GM19463 (cell line): ENCODE data around the gene IKZF3.
A peak's percentile ranks its signal among the peaks of the same experiment; 100 is the strongest.
"Not testable (repeated sequence)": the region's sequence is repeated elsewhere in the genome, so short reads cannot be mapped to it uniquely, and the experiment has no call there.

Experiments used
- ATAC-seq: cut with Tn5 transposase; IDR thresholded peaks from one replicate; pipeline ENCODE4 v1.9.1; 2021; ENCODE audit warnings: mild to moderate bottlenecking, moderate library complexity; ENCODE audit not compliant: unreplicated experiment

Gene IKZF3

DNA sequence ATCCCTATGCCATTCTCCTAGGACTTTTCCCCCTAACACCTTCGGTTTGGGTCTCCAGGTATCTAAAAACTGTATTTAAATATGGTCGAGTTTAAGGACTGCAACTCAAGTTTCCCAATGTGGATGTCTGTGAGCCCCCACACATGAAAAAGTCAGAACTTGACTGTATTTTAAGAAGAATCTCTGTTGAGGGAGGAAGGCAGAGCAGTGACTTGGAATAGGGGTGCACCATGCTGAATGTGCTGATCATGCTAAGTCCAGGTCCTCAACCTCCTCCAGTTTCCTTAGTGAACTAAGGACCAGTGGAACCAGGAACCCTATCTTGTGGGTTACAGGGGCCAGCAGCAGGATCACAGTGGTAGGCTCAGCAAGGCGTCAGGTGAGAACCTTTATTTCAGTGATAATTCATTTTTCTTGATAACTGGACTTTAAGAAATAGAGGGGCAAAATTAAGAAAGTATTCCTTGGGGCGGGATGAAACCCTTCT is 106.9 kb downstream of the IKZF3 start:
- no peak for ATAC-seq

GRCh38 chr17:39756380-39757079 is 107.6 kb downstream of the IKZF3 start:
- ATAC-seq, result no peak

DNA sequence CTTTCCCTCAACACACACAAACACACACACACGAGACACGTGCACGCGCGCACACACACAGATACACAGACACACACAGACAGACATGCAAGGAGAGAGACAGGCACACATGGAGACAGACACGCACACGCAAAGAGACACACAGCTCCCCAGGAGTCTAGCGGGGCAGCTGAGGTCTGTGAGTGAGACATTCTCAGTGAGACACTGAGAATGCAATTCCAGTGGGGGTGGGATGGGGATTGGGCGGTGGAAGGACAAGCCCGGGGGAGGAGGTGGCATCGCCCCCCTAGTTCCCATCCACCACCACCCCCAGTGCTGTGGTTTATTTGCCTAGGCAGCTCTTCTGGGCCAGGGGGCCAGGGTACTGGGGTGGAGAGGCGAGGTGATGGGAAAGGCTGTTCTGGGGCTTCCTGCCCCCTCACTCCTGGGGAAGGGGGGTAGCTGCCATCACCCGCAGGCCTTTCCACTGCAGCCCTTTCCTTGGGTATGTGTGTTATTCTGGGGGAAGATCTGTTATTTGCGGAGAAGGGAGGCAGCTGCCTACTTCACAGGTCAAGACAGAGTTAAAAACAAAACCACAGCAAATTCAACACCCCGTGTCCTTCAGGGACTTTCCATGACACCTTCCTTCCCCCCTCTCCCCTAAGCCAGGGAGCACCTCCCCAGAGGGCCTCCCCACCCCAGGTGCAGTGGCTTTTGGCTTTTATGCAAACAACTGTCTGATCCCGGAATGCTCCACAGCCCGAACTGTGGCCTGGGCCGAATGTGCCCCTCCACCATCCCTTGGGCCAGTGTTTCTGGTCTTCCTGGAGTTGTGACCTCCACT is 108.3 kb downstream of the IKZF3 start:
- no peak for ATAC-seq

DNA sequence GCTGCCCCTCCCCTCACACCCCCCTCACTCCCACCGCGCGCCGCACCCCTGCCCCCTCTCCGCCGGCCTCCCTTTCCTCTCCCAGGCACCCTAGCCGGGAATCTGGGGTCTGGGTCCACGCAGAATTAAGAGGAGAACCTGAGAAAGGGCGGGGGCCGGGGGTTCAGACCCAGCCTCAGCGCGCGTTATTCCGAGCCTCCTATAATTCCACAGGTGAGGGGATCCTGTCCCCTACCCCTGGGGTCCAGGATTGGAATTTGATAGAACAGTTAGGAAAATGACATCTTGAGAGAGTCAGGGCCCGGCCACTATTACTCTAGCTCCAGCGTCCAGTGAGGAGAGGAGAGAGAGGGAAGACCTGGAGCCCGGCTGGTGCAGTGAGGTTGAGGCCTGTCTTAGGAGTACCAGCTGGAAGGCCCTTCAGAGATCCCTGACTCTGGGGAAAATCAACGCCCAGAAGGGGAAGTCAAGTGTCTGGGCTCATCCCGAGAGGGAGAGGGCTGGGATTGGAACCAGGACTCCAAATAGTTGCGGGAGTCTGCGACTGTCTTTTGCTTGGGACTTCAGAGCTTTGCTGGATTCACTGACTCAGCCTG is 109.1 kb downstream of the IKZF3 start:
- ATAC-seq, result no peak

GRCh38 chr17:39754161-39754957 is 109.8 kb downstream of the IKZF3 start:
- peak; percentile 62 for ATAC-seq

DNA sequence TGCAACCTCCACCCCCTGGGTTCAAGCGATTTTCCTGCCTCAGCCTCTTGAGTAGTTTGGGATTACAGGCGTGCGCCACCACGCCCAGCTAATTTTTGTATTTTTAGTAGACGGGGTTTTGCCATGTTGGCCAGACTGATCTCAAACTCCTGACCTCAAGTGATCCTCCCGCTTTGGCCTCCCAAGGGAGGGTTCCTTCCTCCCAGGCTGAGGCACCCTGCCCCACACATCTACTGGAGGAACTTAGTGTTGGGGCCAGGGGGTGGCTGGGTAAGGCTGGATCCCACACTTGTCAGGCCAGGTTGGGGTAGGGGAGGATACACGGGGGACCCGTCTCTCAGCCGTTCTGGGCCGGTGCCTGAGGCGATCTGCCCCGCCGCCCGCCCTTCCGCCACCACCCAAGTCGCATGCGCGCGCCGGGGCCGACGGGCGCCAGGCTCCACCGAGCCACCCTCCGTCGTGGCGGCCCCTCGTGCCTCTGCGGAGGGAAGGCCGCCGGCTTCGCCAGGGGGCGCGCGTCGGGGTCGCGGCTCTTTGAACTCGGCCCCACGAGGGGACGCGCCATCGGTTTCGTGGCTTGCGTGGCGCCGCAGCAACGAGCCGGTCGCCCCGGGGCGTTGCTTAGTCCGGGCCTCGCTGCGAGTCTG is 110.5 kb downstream of the IKZF3 start:
- ATAC-seq, result peak; percentile 14

- ATAC-seq, result no peak
These were observed 111.8 kb downstream of the IKZF3 start for GRCh38 chr17:39752241-39752881.

DNA sequence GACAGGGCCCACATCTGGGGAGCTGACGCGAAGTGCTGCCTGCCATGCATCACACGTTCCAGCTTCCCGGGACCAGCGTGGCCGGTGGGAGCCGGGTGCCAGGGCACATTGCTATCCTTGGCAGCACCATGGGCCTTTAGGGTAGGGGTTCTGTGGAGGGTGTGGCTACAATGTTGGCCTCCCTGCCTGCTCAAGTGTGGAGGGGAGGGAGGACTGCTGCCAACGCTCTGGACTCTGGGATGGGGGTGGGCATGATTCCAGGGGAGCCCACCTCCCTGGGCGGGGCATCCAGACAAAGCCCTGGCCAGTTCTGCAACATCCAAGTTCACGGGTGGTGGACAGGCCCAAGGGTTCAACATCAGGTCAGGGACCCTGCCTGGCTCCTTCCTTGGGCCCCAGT is 112.5 kb downstream of the IKZF3 start:
- no peak for ATAC-seq

DNA sequence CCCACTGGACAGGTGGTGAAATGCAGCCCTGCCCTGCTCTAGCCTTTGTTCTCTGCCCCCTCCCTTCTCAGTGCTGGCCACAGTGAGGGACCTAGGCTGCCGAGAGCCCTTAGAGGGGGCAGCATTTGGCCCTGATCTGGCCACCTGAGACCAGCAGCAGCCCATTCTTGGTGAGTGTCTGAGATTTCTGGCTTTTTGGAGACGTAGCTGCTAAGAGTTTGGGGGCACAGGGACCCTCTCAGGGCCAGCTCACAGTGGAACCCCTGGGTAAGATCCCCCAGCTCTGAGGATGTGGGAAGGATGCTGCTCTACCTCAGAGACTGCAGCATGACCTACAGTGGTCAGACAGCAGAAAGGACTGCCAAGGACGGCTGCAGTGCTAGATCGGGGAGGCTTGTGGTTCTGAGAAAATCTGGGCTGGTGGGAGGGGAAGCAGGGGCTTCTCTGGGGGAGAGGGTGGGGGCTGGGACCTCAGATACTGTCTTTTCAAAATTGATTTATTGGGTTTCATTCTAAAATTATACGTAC is 113.0 kb downstream of the IKZF3 start:
- no peak for ATAC-seq

DNA sequence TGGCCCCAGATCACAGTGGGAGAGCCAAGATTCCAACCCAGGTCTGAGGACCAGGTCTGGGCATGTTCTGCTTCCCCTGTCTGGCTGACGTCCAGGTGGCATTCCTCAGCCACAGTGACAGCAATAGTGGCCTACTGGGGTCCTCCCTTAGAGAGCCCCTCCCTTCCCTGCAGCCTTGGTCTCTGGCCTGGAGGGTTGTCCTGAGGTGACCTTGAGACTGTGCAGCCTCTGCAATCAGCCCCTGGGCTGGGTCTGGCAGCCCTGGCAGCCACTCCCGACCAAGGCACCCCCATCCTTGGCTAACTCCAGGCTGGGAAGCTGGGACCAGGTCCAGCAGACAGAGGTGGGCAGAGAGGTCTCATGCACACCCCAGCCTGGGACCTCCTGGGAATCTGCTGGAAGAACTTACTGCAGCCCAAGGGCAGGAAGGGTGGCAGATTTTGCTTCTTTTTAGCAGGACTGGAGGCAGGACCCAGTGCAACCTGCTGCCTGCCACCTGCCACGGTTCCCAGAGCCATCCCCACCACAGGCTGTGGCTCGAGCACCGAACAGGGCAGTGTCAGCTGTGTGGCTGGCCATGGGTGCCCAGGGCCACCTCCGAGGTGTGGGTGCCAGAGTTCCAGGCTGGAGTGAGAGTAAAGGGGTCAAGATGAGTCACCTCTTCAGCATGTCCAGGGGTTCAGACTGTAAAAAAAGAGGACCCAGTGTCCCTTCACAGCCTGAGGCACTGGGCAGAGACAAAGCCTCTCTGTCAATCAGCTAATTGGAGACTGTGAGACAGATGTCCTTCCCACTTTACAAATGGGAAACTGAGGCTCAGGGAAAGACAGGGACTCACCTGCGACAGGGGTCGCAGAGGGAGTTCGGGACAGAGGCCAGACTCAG is 113.7 kb downstream of the IKZF3 start:
- ATAC-seq, result no peak

DNA sequence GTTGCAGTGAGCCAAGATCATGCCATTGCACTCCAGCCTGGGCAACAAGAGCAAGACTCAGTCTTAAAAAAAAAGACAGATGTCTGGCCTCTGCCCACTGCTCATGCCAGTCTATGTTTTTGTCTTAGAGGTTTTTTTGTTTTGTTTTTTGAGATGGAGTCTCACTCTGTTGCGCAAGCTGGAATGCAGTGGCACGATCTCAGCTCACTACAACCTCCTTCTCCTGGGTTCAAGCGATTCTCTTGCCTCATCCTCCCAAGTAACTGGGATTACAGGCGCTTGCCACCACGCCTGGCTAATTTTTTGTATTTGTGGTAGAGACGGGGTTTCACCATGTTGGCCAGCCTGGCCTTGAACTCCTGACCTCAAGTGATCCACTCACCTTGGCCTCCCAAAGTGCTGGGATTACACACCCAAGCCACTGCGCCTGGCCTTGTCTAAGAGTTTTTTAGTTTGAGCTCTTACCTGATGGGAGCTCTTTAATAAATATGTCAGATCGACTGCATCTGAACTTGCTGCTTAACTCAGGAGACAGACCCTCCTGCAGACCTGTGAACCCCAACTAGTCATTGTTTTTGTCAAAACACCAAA is 115.6 kb downstream of the IKZF3 start:
- ATAC-seq, result not testable (repeated sequence)

- ATAC-seq, result no peak
These were observed 116.4 kb downstream of the IKZF3 start for GRCh38 chr17:39747745-39748144.

GRCh38 chr17:39746145-39746461 is 118.0 kb downstream of the IKZF3 start:
- no peak for ATAC-seq

DNA sequence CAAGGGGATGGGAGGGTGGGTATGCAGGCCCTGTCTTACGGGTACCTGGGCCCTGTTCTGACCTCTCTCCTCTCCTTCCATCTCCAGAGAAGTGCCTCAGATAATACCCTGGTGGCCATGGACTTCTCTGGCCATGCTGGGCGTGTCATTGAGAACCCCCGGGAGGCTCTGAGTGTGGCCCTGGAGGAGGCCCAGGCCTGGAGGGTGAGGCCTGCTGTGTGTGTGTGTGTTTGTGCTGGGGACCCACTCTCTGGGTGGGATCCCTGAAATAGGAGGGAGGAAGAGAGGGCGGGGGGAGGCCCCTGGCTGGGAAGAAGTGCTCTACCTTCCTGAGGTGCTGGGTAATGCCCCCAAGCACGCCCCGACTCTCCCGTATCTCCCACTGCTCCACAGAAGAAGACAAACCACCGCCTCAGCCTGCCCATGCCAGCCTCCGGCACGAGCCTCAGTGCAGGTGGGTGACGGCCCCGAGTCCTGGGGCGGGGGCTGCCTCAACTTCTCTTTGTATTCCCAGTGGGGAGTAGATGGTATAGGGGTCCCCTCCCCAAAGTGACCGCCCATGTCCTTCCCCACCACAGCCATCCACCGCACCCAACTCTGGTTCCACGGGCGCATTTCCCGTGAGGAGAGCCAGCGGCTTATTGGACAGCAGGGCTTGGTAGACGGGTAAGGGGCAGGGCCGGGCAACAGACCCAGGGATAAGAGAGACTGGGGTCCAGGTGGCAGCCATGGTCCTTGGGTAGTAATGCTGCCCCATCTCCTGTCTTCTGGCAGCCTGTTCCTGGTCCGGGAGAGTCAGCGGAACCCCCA is 118.6 kb downstream of the IKZF3 start:
- no peak for ATAC-seq

DNA sequence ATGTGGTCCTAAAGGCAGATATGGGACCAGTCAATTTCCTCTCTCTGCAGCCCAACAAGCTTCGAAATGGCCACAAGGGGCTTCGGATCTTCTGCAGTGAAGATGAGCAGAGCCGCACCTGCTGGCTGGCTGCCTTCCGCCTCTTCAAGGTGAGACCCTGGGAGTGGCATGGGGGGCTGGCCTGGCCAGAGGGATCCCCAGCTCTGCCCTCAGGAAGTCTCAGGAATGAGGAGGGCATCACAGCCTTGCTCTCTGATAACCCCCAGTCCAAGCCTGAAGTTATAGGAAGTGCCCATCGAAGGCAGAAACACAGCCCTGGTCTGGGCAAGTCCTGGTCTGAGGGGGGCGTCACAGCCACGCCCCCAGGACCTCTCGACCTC is 119.3 kb downstream of the IKZF3 start:
- no peak for ATAC-seq

- no peak for ATAC-seq
These were observed 119.9 kb downstream of the IKZF3 start for GRCh38 chr17:39744075-39744835.

GRCh38 chr17:39742856-39743436 is 121.2 kb downstream of the IKZF3 start:
- ATAC-seq, result no peak
